GM18907 (cell line): ENCODE results near the gene EPB41.
"Not testable (repeated sequence)": the region's sequence is repeated elsewhere in the genome, so short reads cannot be mapped to it uniquely, and the experiment has no call there.

Experiments
- ATAC-seq: cut with Tn5 transposase; IDR thresholded peaks from one replicate; pipeline ENCODE4 v1.9.1; 2021; ENCODE audit warnings: mild to moderate bottlenecking, moderate library complexity; ENCODE audit not compliant: unreplicated experiment

Gene EPB41

DNA sequence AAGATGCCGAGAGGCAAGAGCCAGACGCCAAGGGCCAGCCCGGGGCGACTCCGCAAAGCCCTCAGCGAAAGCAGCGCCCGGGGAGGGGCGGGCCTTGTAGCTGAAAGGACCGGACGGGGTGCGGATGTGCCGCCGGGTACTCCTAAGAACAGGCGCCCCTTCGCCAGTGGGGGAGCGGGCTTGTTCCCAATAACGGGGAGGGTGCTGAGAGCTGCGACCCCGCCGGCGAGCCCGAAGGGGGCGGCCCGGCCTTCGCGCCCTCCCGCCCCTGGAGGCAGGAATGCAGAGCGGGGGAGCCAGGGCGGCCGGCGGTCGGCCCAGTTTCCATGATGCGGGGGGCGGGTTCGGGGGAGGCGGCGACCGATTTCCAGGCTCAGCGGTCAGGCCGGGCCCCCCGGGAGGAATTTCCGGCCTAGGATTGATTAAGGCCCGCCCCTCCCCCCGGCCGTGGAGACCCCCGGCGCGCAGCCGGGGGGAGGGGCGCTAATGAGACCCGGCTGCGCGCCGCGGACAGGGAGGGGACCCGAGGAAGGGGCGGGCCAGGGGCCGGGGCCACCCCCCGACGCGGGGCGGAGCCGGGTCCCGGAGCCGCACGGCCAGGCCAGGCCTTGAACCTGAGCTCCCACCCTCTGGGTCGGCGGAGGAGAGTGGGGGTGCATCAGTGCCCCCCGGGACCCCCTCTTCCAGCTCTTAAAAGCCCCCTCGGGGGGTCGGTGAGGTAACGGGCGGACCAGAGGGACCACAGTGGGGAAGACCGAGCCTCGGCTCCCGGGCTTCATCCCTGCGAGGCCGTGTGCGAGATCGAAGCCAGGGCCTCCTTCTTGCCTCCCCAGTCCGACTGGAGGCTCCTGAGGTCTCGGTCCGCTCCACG lies 210.2 kb downstream of the EPB41 start:
- no peak for ATAC-seq

DNA sequence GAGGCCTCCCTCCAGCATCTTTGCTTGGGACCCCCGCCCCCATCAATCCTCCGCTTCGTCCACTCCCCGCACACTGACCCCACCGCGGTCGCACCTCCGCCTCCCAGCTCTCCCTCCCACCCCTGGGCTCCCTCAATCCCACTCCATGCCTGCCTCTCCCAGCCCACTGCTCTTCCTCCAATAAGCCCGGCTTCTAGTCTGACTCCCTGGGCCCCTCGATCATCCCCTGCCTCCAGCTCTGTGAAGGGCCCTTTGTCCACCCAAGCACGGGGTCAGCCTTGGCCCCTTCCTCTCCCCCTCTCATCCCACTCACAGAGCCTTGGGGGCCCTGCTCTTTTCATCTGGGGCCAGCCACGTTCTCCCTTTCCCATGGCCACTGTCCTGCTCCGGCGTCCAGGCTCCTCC lies 210.9 kb downstream of the EPB41 start:
- ATAC-seq: no peak

DNA sequence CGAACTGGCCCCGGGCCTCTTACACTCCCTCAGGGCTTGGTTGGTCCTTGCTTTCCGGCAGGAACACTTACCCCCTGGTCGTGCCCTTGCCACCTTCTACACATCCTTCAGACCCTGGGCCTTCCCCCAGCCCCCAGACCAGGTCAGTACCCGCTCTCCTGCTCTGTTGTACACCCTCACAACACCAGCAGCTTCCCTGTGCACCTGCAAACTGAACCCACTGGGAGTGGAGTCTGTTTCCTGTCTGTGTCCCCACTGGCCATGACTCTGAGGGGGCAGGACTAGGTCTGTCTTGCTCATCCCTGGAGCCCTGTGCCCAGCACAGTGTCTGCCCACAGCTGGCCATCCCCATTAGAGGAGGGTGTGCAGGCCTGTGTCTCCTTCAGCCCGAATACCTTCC lies 211.4 kb downstream of the EPB41 start:
- no peak for ATAC-seq

DNA sequence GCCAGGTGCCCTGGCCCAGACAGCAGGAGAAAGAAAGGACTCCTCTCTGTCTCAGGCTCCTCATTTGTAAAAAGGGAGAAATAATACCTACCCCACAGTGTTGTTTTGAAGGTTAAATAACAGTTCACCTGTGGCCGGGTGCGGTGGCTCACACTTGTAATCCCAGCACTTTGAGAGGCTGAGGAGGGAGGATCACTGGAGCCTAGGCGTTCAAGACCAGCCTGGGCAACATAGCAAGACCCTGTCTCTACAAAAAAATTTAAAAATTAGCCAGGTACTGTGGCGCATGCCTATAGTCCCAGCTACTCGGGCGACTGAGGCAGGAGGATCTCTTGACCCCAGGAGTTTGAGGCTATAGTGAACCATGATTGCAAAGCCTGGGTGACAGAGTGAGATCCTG lies 211.8 kb downstream of the EPB41 start:
- ATAC-seq: no peak

DNA sequence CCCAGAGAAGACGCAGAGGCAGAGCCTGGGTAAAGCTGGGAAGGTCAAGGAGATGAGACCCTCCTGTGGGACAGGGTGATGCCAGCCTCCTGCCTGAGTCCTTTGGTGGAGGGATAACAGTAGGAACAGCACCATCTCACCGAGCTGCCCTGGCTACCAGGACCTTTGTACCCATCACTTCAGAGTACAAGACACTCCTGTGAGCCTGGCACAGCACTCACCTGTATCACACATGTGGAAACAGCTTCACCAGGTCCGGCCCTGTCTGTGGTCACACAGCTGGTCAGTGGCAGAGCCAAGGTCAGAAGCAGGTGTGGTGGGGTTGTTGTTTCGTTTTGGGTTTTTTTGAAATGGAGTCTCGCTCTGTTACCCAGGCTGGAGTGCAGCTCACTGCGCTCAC lies 214.4 kb downstream of the EPB41 start:
- no peak for ATAC-seq

DNA sequence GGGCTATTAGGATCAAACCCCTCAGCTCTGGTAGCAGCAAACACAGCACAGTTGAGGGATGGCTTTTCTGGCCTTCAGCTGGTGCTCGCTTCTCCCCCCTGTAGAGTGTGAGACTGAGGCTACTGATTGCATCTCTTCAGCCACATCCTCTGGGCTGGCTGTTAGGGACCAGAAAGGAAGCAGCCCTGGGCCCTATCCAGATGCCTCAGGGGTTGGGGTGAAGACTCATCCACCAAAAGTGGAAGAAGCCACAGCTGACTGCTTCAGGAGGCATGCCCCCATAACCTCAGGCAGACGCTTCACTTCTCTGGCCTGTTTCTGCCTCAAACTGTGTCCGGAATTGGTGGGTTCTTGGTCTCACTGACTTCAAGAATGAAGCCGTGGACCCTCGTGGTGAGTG lies 215.5 kb downstream of the EPB41 start:
- no peak for ATAC-seq

DNA sequence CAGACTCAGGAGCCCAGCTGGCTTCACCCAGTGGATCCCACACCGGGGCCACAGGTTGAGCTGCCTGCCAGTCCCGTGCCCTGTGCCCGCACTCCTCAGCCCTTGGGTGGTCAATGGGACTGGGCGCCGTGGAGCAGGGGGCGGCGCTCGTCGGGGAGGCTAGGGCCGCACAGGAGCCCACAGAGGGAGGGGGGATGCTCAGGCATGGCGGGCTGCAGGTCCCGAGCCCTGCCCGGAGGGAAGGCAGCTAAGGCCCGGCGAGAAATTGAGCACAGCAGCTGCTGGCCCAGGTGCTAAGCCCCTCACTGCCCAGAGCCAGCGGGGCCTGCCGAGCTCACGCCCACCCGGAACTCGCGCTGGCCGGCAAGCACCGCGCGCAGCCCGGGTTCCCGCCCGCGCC lies 216.7 kb downstream of the EPB41 start:
- not testable (repeated sequence) for ATAC-seq

DNA sequence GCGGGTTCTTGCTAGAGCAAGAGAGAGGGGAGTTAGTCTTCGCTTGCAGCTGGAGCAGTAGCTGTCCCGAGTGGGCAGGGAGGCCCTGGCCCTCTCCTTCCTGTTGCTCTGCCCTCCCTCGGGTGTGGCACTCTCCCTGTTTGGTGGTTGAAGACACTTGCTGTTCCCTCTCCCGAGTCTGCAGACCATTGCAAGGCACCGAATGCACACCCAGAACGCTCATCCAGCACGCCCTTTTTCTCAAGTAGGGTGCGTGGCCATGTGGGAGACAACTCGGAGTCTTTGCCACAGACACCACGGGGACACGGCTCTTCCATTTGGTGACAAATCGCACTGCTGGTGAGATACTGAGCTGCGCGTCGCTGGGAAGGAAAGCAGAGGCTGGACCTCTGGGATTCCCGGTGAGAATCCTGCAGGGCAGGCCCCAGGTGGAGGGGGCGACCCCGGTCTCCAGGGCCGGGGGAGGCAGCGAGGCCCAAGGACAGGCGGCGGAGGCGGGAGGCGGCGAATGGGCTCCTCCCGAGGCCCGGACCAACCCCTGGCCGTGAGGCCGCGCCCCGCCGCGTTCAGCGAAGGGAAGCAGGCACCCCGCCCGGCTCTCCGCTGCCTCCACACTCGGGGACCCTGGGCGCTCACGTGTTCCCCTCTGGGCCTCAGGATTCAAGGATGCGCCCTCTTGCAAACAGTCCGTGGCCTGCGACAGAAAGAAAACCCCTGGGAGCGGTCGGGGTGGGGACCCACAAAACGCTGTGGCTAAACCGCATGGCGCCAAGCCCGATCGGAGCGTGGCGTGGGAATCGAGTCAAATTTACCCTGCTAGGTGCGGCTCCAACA lies 219.7 kb downstream of the EPB41 start:
- no peak for ATAC-seq

DNA sequence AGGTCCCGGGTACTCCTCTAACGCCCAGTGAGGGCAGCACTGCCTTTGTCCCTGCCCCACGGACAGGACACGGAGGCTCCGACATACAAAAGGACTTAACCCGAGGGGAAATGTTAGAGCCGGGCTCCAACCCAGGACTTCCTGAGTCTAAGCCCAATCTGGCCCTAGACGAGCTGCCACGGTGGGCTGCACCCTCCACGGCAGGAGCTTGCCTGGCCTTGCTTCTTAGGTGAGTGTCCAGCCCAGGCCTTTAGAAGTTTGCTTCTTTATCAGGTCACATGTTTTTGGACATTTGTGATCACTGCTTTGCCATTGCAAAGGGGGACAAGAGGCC lies 220.3 kb downstream of the EPB41 start:
- no peak for ATAC-seq

DNA sequence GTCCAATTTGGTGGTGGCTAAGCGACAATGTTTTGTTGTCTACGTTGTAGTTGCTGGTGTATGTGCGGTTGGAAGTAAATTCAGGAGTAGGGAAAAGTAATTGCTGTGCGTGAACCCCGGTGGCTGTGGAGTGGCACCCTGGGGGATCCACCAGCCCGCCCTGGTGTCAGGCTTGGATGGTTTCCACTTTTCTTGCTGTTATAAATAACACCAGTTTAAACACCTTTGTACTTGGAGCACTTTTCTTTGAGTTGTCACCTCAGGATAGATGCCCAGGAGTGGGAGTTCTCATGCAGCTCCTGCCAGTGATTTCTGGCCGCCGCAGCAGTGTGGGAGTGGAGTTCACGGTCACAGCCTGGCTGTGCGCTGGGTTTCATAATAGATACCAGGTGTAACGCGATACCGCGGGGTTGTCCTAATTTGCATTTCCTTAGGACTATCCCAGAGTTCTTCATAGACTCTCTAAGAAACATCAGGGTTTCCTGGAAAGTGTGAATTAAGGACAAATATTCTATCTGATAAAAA lies 222.1 kb downstream of the EPB41 start:
- no peak for ATAC-seq

DNA sequence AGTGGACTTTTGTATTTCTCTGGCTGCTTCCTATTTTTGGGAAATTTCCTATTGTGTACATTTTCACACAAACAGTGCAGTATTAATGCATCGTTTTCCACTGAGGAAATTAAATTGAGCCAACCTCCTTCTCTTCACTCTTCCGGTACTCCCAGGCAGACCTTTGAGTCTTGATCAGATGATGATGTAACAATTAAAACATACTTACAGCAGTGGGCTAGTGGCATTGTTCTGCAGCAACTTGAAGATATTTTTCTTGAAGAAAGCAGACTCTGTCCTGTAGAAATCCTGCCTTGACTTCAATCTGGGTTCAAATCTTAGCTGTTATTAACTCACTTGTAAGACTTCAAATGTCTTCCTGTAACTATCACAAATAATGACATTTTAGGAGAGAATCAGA lies 228.3 kb downstream of the EPB41 start:
- ATAC-seq: no peak

DNA sequence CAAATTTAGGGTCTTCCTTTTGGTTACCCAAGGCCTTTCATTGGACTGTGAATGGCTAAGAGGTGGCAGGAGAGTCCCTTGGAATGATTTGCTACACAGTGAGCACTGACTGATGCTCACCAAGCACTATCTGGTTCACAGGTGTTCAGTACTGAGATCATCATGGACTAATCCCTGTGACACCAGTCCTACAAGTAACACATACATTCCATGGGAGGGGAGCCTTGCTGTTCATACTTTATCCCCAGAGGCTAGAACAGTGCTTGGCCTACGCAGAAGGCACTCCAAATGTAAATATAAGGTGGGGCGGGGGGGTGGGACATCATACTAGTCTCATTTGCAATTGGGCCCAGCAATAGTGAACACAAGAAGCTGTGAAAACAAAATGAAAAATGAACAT lies 229.8 kb downstream of the EPB41 start:
- ATAC-seq: no peak

DNA sequence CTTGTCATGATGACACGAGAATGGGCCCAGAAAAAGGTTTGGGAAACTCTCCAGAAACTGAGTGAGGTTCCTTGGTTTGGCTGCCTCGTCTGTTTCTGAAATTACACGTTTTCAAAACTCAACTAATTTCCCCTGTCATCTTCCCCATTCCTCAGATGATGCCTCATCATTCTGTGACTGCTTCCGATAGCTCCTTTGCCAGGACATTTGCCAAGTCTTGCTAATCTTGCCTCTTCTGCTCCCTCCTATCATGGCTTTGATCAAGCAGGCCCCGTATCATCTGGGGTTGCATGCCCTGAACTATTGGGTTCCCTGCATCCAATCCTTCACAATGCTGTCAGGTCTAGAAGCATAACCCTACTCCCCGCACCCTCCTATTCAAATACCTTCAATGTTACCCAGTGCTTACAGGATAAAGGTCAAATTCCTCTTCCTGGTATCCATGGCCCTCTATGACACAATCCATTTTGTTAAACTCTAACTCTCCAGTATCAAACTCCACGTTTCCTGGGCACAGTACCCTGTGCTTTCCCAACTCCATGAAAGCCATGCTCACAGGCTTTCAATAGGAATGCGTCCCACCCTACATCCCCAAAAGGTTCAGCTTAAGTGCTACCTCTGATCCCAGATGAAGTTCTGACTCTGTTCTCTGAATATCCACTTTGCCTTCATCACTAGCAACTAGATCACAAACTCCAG lies 231.5 kb downstream of the EPB41 start:
- ATAC-seq: no peak

DNA sequence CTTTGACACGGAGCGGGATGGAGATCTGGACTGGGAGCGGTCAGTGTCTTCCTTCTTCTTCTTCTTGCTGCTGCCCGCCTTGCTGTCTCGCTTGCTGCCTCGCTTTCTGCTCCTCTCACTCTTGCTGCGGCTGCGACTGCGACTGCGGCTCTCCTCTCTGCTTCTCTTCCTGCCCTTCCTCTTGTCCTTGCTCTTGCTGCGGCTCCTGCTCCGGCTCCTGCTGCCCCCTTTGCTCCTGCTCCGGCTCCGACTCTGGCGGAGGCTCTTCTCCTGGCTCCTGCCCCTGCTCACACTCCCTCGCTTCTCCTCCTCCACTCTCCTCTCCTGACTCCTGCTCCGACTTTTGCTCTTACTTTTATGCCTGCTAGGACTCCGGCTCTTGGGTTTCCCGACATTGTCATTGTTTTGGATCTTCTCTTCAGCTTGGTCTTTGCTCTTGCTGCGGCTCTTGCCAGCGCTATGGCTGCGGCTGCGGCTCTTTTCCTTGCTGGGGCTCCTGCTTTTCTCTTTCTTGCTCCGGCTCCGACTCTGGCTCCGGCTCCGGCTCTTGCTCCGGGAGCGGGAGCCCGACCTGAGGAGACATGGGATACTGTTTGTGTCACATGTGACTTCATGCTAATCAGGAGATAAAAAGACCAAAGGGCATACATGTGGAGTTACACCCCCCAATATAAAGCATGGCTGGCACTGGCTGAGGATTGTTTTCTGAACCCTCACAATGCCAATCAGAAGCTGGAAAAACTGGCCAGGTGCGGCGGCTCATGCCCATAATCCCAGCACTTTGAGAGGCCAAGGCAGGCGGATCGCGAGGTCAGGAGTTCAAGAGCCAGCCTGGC lies 234.5 kb downstream of the EPB41 start:
- no peak for ATAC-seq

DNA sequence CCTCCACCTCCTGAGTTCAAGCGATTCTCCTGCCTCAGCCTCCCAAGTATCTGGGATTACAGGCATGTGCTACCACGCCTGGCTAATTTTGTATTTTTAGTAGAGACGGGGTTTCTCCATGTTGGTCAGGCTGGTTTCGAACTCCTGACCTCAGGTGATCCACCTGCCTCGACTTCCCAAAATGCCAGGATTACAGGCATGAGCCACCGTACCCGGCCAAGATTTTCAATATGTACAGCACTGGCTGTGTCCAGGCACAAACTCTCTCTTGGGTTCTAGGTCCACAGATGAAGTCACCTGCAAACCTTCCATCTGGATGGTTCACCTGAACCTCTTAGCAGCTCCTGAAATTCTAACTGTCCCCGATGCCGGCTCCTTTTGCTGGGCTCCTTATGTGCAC lies 236.0 kb downstream of the EPB41 start:
- not testable (repeated sequence) for ATAC-seq

DNA sequence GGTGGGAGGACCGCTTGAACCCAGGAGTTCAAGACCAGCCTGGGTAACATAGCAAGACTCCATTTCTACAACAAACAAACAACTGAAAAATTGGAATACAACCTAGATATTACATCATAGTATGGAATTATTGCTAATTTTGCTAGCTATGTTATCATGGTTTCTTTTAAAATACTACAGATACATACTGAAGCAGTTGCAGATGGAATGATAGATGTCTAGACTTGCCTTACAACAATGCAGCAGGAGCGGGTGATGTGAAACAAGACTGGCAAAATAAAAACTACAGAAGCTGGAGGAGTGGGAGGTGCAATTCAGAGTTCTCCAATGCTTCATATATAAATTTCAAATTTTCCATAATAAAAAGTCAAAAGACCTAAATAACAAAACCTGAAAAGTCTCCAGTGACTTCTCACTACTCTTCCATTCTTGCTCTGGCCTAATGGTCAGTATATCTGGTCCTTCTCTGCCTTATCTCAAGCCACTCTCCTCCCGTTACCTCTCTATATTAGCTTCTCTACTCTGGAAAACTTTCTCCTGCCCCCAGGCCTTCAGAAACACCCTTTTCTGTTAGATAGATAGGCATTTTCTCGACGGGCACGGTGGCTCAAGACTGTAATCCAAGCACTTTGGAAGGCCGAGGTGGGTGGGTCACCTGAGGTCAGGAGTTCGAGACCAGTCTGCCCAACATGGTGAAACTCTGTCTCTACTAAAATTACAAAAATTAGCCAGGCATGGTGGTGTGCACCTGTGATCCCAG lies 237.9 kb downstream of the EPB41 start:
- no peak for ATAC-seq

DNA sequence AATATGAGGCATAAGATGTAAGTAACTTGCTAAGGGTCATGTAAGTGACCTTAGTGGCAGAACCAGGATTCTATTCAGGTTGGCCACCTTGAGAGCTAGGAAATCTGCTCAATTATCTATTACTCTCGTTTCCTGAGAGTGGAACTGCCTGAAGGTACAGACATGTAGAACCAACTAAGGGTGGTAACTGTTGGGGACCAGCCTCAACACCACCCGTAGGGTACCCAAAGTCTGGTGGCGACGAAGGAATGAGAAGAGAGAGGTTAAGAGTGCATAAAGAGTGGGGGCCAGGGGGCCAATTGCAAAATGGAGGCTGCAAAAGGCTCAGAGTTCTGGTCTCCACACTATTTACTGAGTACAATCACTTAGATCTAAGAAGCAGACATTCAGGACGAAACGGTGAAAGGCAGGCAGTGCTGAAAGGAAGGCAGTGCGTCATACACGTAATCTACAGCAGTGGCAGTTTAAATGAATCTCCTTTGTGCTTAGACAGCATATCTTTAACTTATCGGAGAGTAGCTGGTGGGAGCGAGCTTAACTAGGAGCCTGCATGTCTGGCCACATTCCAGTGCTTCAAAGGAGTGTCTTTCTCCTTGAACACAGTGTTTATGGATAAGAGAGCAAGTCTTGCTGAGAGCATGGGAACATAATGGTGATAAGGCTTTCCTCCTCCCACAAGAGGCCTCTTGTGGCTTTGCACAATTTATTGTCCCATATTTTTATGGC lies 242.3 kb downstream of the EPB41 start:
- ATAC-seq: no peak

DNA sequence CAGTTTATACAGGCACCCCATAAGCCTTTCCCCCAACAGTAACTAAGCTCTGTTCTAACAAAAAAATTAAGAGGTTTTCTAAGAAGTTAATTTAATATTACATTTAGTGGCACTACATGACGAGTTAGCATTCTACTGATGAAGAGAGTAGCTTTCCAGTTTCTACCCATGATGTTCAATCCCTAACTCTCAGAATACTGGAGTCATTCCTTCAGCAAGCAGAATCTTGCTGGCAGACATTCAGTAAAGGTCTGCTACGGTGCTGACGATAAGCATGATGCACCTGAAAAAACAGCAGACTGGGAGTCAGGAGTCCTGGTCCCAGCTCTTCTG lies 242.9 kb downstream of the EPB41 start:
- no peak for ATAC-seq

DNA sequence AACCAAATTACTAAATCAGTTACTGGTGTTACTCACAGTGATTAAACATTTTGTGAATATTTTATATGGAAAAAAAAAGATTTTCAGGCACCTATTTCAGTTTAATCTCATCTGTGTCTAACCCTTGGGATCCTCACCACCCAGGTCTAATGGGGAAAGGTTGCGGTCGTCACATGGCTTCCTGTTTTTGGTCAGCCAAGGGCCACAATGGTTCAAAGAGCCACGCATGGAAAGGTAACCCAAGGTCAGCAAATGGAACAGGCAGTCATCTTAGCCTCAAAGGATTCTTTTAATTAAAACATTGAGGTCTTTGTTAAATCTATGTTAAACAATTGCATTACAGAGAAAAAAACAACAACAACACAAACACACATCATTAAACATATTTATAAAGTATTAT lies 245.4 kb downstream of the EPB41 start:
- ATAC-seq: no peak
